GM19351 (cell line): ENCODE results near the gene MLLT3.

Experiments
- ATAC-seq: cut with Tn5 transposase; IDR thresholded peaks from one replicate; pipeline ENCODE4 v1.9.1; 2021; ENCODE audit warnings: mild to moderate bottlenecking, moderate library complexity; ENCODE audit not compliant: unreplicated experiment

MLLT3 gene

DNA sequence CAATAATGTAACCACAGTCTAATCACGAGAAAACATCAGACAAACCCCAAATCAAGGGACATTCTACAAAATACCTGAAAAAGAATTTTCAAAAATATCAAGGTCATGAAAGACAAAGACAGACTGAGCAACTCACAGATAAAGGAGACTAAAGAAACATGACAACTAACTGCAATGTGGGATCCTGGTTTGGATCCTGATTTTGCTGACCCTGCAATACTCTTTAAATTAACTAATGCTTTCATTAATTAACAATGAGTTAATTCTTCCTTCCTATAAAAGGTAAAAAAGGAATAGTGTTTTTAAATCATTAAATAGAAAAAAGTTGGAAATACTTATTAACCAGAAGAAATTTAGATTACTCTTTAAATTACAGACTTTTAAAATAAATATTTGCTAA, 103.6 kb downstream of the MLLT3 start:
- no peak for ATAC-seq

DNA sequence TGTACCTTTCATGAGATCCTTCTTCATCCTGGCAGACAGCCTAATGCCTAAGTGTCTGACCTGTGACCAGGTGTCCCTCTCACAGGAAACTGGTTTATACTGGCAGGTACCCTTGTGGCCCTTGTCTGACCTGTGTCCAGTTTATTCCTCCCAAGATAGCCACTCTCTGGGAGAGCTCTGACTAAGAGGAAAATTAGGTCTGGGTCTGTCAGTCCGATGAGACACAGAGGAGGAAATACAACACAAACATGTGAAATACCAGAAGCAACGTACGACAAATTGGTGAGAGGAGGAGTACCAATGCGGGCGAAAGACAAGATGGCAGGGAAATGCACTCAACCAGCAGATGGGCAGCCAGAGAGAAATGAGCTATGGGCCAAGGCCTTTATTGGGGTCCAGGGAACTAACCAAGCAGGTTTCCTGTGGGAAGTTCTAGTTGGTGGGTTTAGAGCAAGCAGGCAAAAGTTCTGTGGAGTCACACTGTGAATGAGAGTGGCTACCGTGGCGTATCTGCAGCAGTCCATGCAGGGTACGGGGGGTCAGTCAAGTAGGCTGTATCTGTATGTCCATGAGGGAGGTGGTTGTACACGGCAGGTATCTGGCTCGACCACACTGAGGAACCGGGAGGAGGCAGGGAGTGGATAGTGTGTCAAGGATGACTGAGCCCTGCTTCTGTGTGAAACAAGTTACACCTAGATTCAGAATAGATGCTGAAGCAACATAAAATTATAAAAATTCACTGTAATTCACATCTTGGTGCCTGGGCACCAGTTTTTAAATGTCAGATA, 109.0 kb downstream of the MLLT3 start:
- ATAC-seq = no peak

DNA sequence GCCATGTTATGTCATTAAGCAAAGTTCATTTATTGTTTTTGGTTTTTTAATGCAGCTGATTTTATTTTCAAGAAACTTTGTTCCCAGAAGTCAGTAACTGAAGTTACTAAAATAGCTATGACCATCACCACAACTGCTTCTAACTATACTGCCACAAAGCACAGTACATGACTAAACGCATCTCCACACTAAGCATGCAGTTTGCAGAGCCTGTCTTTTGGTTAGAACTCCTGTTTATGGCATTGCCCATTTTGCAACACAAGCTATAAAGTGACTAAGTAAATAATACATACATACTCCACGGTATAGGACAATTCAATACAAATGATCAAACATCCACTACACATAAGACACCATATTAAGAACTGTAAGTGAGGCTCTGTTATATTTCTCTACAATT, 109.7 kb downstream of the MLLT3 start:
- ATAC-seq = no peak

DNA sequence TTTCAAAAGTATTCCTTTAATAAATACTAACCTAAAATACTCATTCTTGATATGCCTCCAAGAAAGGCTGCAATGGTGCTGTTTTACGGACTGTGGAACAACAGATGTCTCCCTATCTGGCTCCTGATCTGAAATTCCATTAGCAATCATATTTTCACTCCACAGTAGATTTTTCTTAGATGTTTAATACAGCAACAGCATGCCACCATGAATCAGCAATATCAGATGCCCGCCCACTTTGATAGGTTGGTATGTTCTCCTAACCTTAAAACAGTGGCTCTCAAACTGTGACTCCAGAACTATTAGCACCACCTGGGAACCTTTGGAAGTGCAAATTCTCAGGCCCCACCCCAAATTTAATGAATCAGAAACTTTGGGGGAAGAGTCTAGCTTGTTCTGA, 110.2 kb downstream of the MLLT3 start:
- ATAC-seq = no peak

DNA sequence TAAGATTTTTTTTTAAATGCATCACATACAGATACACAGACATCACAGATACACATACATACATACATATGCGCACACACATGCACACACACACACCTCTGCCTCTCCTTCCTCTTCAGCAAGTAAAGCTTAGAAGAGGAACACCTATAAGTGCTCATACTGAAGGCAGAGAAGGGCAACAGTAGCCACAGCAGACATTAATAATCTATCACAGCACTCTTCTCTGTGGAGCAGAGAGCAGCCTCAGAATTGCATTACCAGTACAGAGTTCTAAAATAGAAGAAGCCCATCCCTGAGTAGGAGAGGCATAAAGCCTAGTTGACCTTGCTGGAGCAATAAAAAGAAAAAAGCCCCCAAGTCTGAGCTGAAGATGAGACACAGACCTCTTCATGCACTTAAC, 110.6 kb downstream of the MLLT3 start:
- no peak for ATAC-seq

DNA sequence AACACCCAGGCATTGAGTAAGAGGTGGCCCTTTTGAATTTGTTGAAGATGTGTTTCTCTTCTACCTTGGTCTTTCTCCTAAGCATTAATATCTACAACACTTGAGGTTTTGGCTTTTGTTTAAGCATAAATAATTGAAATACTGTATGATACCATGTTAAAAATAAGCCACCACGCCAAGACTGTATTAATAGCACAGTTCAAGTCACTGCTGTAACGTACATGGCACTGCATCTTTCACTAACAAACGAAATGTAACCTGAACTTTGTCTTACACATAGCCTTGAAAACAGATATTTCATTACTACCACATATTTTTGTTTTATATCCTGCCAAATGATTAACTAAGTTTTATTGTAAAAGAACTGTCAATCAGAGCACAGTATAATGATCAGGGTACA, 112.8 kb downstream of the MLLT3 start:
- no peak for ATAC-seq

DNA sequence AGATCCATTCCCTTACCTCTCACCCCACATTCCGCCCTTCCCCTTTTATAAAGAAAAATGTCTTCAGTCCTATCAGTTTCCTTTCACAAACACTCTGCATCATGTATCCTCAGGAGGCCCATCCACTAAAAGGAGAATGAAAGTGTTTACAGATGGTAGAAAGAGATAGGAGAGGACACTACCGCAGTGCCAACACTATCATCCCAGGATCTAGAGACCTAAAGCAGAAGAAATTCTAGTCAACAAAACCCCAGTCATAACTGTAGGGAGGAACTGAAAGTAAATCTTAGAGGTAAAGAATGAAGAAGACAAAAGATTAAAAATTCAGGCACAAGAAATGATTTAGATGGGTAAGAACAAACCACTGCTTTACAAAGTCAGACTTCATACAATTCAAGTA, 114.1 kb downstream of the MLLT3 start:
- ATAC-seq = peak; percentile 84

DNA sequence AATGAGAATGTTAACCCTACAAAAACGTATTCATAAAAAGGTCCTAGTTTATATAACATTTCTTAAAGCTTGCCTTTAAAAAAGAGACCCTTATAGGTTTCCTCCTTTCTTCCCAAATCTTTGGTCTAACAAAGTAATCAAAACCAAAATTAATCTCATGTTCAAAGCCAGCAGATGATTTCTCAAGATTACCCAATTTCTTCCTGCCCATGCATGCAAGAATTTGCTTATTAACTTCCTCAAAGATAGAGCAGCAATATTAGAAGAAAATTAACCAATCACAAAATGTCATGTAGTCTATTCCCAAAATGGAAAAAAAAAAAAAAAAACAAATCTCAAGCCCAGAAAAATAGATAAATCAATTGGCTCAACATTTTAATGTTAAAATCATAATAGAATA, 114.9 kb downstream of the MLLT3 start:
- ATAC-seq = no peak

DNA sequence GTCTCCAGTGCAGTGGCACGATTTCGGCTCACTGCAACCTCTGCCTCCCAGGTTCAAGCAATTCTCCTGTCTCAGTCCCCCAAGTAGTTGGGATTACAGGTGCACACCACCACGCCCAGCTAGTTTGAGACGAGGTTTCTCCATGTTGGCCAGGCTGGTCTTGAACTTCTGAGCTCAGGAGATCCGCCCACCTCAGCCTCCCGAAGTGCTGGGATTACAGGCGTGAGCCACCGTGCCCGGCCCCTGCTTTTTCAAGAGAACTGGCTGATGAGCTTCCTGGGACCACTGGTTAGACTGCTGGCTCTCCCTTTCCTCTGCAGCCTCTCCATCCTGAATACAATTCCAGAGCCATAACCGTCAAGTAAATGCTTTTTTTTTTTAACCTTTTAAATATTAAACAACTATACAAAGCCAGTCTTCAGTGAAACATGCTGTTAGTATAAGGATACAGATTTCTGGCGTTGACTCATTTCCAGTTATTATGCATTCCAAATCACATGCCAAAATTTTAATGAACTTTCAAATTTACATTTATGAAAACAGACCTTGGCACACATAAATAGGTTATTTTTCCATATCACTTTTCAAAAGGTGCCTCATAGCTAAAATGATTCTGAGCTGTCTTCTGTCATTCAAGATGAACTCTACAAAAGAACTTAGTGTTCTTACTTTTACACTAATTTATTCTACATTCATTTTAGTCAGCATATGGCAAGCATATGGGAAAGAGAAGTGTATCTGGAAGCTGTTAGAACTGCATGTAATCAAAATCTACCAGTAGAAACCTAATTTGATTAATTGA, 116.0 kb downstream of the MLLT3 start:
- no peak for ATAC-seq

DNA sequence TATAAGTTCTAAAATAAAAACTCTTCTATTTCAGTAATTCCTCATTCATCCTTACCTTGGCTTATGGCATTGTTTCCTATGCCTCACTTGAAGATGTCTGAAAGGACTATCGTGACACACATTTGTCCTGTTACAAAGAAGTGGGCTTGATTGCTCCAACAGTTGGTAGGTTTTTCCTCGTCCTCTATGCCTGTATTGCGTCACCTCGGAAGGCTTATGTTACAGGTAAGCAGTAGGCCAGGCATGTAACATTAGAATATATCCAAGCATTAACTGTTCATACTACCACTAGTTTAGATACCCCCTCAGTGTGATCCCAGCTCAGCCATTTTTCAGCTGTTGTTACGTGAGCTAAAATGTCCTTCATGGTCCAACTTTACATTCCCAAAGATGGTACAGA, 116.7 kb downstream of the MLLT3 start:
- no peak for ATAC-seq

DNA sequence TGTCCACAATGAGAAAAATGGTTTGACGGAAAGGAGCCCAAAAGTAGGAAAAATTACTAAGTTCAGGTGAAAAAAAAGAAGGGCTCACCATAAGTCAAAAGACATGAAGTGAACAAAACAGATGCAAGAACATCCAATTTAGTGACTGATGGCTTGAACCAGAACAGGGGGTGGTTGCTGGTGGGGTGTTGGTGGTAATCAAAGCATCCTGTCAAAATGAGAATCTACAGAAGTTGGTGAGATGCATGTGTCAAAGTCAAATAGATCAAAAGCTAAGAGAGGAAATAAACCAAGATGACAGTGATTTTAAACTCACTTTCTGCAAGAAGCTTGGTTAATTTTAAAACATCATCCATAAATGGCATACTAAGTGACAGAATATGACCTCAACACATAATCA, 117.4 kb downstream of the MLLT3 start:
- ATAC-seq = no peak

DNA sequence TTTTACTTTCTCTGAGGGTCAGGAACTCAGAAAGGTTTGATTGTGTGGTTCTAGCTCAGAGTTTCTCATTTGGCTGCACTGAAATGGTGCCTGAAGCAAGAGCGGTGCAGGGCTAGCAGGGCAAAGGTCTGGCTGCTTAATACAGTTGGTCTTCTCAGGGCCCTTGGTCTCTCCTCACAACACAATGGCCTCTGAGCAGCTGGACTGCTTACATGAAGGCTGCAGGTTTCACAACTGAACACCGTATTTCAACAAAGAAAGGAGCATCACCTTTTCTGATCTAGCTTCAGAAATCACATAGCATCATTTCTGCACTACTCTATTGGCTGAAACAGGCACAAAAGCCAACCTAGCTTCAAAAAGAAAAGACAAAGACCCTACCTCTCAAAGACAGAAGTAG, 122.2 kb downstream of the MLLT3 start:
- no peak for ATAC-seq

DNA sequence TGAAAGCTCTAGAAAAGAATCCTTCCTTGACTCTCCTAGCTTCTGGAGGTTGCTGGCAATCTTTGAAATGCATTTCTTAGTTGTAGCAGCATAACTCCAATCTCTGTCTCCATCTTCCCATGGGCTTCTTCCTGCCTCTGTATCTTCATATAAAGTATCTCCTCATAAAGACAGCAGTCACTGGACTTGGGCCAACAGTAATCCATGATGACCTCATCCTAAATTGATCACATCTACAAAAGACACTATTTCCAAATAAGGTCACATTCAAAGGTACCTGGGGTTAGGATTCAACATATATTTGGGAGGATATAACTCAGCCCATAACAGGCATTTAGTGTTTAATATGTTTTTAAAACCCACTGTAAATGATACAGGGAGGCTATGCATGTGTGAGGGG, 123.3 kb downstream of the MLLT3 start:
- no peak for ATAC-seq

DNA sequence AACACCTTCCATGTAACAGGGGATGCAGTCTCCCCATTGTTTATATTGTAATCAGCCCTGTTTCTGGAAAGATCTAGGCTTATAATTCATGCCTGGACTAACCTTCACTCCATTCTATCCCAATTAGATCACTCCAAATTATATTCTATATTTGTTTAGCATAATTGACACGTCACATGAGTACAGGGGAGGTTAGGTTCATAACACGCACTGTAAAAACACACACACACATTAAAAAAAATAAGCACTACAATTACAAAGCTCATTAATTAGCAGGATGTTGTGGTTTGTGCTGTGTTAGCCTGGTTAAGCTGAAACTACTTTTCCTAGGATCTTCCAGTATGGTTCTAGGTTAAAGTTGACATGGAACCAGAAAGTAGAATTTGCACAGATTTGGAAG, 126.0 kb downstream of the MLLT3 start:
- ATAC-seq = no peak

DNA sequence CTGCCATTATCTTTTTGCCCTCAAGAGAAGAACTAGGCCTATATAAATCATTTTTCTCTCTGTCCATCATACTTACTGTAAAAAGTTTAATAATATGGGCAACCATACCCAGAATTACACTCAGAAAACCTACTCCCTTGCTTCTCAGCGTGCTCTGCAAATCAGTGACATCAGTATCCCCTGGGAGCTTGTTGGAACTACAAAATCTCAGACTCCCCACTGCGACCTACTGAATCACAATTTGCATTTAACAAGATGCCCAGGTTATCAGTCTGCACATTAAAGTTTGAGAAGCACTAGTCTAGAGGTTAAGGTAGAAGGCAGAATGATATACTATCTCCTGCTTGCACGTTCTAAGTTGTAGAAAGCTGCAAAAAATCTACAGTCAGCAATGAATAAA, 127.2 kb downstream of the MLLT3 start:
- ATAC-seq = no peak

DNA sequence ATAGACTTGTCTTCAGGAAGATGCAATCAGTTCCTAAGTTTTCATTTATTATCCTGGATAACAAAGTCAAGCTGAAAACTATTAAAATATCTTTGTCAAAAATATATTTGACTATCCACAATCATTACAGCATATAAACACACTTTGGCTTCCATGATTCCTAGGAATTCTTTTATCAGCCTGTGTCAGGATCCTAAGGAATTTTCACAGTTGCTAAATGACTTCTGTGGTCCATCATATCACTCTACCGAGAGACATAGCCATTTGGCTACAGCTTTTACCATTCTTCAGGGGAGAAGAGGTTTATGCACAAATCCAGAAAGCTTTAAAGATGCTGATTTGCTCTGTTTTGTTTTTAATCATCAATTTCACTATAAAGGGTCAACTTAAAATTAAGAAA, 128.3 kb downstream of the MLLT3 start:
- ATAC-seq = no peak

DNA sequence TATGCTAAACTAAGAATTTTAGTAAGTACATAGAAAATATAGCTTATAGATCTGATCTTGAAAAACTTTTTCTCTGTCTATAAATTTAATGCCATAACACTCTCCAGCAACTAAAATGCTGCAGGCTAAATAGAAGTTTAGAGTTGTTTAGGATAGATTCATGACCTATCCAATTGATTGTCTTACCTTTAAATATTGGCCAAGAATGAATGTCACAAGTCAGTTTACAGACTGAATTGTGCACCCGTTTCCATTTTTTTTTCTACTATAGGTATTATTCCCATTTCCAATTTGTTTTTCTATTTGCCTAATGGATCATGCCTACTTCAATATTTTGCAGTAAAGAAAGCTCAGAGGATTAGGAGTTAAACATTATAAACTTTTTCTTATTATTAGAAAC, 129.5 kb downstream of the MLLT3 start:
- ATAC-seq = no peak

DNA sequence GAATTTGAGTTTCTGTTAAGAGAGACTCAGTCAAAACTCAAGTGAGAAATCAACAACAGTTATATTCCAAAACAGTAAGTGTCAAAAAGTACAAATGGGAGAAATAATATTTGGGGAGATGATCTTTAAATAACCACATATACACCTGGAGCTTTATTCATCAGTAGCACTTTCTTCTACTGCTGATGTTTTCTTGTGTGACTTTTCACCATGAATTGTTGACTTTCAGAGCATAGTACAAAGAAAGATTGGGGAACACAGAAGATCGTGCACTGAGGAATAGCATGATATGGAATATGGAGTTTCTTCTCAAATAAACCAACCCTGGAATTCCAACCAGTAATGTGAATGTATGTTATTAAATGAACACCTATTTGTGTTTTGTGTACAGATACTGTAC, 130.7 kb downstream of the MLLT3 start:
- no peak for ATAC-seq

DNA sequence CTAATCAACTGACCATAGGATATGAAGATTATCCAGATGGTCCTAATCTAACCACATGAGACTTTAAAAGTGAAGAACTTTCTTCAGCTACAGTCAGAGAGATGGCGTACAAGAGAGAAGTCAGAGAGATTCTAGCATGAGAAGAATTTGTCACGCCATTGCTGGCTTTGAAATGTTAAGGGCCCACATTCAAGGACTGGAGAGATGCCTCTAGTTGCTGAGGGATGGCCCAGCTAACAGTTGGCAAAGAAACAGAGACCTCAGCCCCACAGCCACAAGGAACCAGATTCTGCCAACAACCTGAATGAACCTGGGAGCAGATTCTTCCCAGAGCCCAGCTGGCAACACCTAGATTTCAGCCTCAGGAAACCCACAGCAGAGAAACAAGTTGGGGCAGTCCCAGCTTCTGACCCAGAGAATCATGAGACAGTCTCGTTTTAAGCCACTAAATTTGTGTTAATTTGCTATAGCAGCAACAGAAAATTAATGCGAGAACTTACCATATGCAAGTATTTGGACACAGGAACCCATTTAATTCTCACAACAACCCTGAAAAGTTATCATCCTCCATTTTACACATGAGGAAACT, 132.0 kb downstream of the MLLT3 start:
- peak; percentile 63 for ATAC-seq

DNA sequence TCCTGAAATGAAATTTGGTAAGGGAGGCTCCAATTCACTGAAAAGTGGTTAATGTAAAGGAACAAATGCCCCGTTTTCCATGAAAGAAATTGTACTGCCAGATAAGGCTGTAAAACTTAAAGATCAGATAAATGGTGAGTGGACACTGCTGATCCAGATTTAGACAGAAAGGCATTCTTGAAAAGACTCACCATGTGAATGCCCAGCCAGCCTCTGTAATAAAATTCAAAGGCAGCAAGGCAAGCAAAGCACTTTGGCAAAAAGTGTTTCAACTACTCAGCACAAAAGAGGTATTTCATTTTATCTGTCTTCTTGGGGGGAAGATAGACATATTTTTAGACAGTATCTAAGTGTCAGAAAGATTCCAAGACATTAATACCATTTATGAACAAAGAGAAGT, 133.6 kb downstream of the MLLT3 start:
- no peak for ATAC-seq

DNA sequence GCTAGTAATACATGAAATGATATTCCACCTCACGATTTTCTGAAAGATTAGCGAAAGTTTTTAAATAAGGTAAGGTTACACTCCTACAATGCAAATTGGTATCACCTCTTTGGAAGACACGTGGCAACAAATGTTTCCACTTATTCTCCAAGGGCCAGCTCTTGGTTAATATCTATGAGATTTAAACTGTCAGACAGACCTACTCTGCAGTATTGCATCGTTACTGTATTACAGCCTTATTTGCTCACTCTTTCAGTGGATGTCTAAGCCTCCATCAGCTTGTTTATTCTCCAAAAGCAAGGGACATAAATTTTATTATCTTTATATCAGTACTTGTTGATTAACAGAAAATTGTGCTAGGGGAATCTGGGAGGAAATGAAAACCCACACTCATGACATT, 135.7 kb downstream of the MLLT3 start:
- ATAC-seq = no peak

DNA sequence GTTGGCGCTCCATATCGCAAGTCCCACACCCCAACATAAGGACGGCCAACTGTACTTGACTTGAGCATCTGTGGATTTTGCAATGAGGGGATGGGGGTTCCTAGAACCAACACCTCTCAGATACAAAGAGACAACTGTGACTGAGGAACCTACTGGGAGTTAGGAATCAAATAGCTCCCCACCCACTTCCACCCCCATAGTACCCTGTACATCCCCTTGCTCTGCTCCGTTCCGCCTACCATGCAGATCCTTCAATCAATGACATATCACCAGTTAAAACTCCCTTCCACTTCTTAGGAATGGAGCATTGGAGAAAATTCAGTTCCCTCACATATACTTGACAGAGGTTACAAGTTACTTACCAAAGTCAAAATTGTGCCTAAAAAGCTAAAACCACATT, 140.9 kb downstream of the MLLT3 start:
- ATAC-seq = no peak
